ENCODE measurements around the gene MAGEC1. TPM values are rescaled to one million over a fixed set of nuclear protein-coding genes. Genes with fewer than 3 reads are reported as not detected.
A peak's percentile ranks its signal among the peaks of the same experiment; 100 is the strongest.

The MAGEC1 gene
- total RNA-seq, 1 experiment from 2014 or later: not detected

- Histone ChIP-seq H2AFZ (ENCODE audit: low read length) (no peak overlapping the region), H3K9ac (ENCODE audit: low read length) (no peak overlapping the region), H3K9me3 (ENCODE audit: low read length) (peaks cover 3% of the 10 kb centered on the region; the same call in 1 of the 2 replicates), H3F3A (ENCODE audit: low read length, unreplicated experiment) (no peaks in the 10 kb centered on the region), H3K27me3 (ENCODE audit: low read length) (no peaks in the 10 kb centered on the region), H3K4me1 (ENCODE audit: insufficient read depth, low read length) (peaks cover 6% of the 10 kb centered on the region), H3K4me3 (ENCODE audit: low read length) (no peak overlapping the region), H3K27ac (ENCODE audit: low read length) (no peak overlapping the region), H3K9me2 (replicated peaks; ENCODE audit: low read length) (no peaks in the 10 kb centered on the region), H3K4me2 (ENCODE audit: low read length) (no peak overlapping the region), H4K20me1 (ENCODE audit: low read length) (no peaks in the 10 kb centered on the region), H3K36me3 (ENCODE audit: low read depth, low read length) (no peaks in the 10 kb centered on the region; the same call in 1 of the 2 replicates), H3K79me2 (ENCODE audit: low read length) (no peaks in the 10 kb centered on the region)
- ATAC-seq: no peak
- ChIA-PET CTCF (no interaction called here), POLR2A (ENCODE audit: unreplicated experiment) (no interaction called here)
- intact Hi-C loops (cut with micrococcal nuclease): no loop called here
- DNase-seq: no peak
- BruUV-seq (replicated peaks): no TSS peak
- TF ChIP-seq EZH2 (IDR thresholded peaks at IDR 0.05; ENCODE audit: low read length, unreplicated experiment) (no peak), CTCF (conservative IDR thresholded peaks at IDR 0.05; ENCODE audit: low read depth, low read length) (no peak), EZH2phosphoT487 (IDR thresholded peaks at IDR 0.05; ENCODE audit: borderline replicate concordance, low read length) (no peak)
Measured at GRCh38 chrX:141941234-141941633, 37.5 kb downstream of the MAGEC1 start.

- H3K9ac ChIP-seq (ENCODE audit: low read length): no peak overlapping the region
- H3K9me3 ChIP-seq (ENCODE audit: low read length): peaks cover 3% of the 10 kb centered on the region; the same call in 1 of the 2 replicates
- intact Hi-C loops (cut with micrococcal nuclease): no loop called here
- no peaks in the 10 kb centered on the region for H3K36me3 ChIP-seq (ENCODE audit: low read depth, low read length)
- H3K79me2 ChIP-seq (ENCODE audit: low read length): no peaks in the 10 kb centered on the region
- no peak for TF ChIP-seq EZH2phosphoT487 (IDR thresholded peaks at IDR 0.05; ENCODE audit: borderline replicate concordance, low read length)
- TF ChIP-seq EZH2 (IDR thresholded peaks at IDR 0.05; ENCODE audit: low read length, unreplicated experiment): no peak
- H3K27ac ChIP-seq (ENCODE audit: low read length): peak overlapping the region; percentile 59
- POLR2A ChIA-PET (ENCODE audit: unreplicated experiment): no interaction called here
- DNase-seq (peak; percentile 85), ATAC-seq (peak; percentile 100)
- H2AFZ ChIP-seq (ENCODE audit: low read length): no peak overlapping the region
- no peaks in the 10 kb centered on the region for H3F3A ChIP-seq (ENCODE audit: low read length, unreplicated experiment)
- H3K4me2 ChIP-seq (ENCODE audit: low read length): peak overlapping the region; percentile 29
- no peaks in the 10 kb centered on the region for H3K9me2 ChIP-seq (replicated peaks; ENCODE audit: low read length)
- H3K4me1 ChIP-seq (ENCODE audit: insufficient read depth, low read length): peaks cover 6% of the 10 kb centered on the region
- no peak overlapping the region for H3K4me3 ChIP-seq (ENCODE audit: low read length)
- CTCF ChIA-PET: interaction anchor here (0.6 kb wide), 1 partner anchor 30 kb away, joined by 4 read pairs; no protein-coding TSS in a partner anchor
- BruUV-seq (replicated peaks): no TSS peak
- H3K27me3 ChIP-seq (ENCODE audit: low read length): no peaks in the 10 kb centered on the region
- H4K20me1 ChIP-seq (ENCODE audit: low read length): no peaks in the 10 kb centered on the region
Measured at GRCh38 chrX:141945426-141945825, 41.7 kb downstream of the MAGEC1 start.

- Histone ChIP-seq H3K9me3 (ENCODE audit: low read length) (peaks cover 3% of the 10 kb centered on the region; the same call in 1 of the 2 replicates), H3K4me2 (ENCODE audit: low read length) (no peak overlapping the region), H3K27ac (ENCODE audit: low read length) (no peak overlapping the region), H3K9me2 (replicated peaks; ENCODE audit: low read length) (no peaks in the 10 kb centered on the region), H3K36me3 (ENCODE audit: low read depth, low read length) (no peaks in the 10 kb centered on the region), H3K9ac (ENCODE audit: low read length) (no peak overlapping the region), H3K4me3 (ENCODE audit: low read length) (no peak overlapping the region), H4K20me1 (ENCODE audit: low read length) (no peaks in the 10 kb centered on the region), H3K27me3 (ENCODE audit: low read length) (no peaks in the 10 kb centered on the region), H3K4me1 (ENCODE audit: insufficient read depth, low read length) (peaks cover 6% of the 10 kb centered on the region), H3F3A (ENCODE audit: low read length, unreplicated experiment) (no peaks in the 10 kb centered on the region), H2AFZ (ENCODE audit: low read length) (no peak overlapping the region), H3K79me2 (ENCODE audit: low read length) (no peaks in the 10 kb centered on the region)
- TF ChIP-seq CTCF (conservative IDR thresholded peaks at IDR 0.05; ENCODE audit: low read depth, low read length) (no peak), EZH2phosphoT487 (IDR thresholded peaks at IDR 0.05; ENCODE audit: borderline replicate concordance, low read length) (no peak), EZH2 (IDR thresholded peaks at IDR 0.05; ENCODE audit: low read length, unreplicated experiment) (no peak)
- intact Hi-C loops (cut with micrococcal nuclease): no loop called here
- DNase-seq: no peak
- no TSS peak for BruUV-seq (replicated peaks)
- ATAC-seq: no peak
- ChIA-PET POLR2A (ENCODE audit: unreplicated experiment) (no interaction called here), CTCF (no interaction called here)
Measured at GRCh38 chrX:141947350-141947749, 43.7 kb downstream of the MAGEC1 start.
